ENCODE results near the gene TDRD12.

- no peak for TF ChIP-seq POLR2A (IDR thresholded peaks at IDR 0.05)
- TF ChIP-seq, protein P1, sequence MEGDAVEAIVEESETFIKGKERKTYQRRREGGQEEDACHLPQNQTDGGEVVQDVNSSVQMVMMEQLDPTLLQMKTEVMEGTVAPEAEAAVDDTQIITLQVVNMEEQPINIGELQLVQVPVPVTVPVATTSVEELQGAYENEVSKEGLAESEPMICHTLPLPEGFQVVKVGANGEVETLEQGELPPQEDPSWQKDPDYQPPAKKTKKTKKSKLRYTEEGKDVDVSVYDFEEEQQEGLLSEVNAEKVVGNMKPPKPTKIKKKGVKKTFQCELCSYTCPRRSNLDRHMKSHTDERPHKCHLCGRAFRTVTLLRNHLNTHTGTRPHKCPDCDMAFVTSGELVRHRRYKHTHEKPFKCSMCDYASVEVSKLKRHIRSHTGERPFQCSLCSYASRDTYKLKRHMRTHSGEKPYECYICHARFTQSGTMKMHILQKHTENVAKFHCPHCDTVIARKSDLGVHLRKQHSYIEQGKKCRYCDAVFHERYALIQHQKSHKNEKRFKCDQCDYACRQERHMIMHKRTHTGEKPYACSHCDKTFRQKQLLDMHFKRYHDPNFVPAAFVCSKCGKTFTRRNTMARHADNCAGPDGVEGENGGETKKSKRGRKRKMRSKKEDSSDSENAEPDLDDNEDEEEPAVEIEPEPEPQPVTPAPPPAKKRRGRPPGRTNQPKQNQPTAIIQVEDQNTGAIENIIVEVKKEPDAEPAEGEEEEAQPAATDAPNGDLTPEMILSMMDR (IDR thresholded peaks at IDR 0.05), result no peak
These were observed 89.7 kb downstream of the TDRD12 start for GRCh38 chr19:32809254-32809653.

Measured in tibial nerve (tissue), 3 donors.